VCaP (cell line): Measurements from ENCODE around the gene PTPRD.

ENCODE experiments used
- H3K27ac ChIP-seq: fragments of 450-650 bp; 2 replicates; pipeline ENCODE4 v1.5.1; 2017
- CTCF ChIP-seq: fragments of 450-650 bp; conservative IDR thresholded peaks from 2 replicates; pipeline ENCODE4 v1.5.1; 2017; ENCODE audit warnings: mild to moderate bottlenecking, moderate library complexity

Gene PTPRD

GRCh38 chr9:8693464-8693863 is 1919.3 kb downstream of the PTPRD start:
- no peak overlapping the region for H3K27ac ChIP-seq

GRCh38 chr9:8686516-8686915 is 1926.3 kb downstream of the PTPRD start:
- TF ChIP-seq CTCF, result no peak
- H3K27ac ChIP-seq, result no peak overlapping the region

More at GRCh38 chr9:8693464-8693863, 1919.3 kb downstream of the PTPRD start:
- no peak for TF ChIP-seq CTCF

GRCh38 chr9:8685825-8686224 is 1927.0 kb downstream of the PTPRD start:
- no peak for TF ChIP-seq CTCF
- no peak overlapping the region for H3K27ac ChIP-seq

GRCh38 chr9:8684978-8685708 is 1927.7 kb downstream of the PTPRD start:
- TF ChIP-seq CTCF, result no peak
- H3K27ac ChIP-seq, result no peak overlapping the region

GRCh38 chr9:8683496-8683895 is 1929.3 kb downstream of the PTPRD start:
- no peak overlapping the region for H3K27ac ChIP-seq

GRCh38 chr9:8680658-8681057 is 1932.1 kb downstream of the PTPRD start:
- H3K27ac ChIP-seq, result no peak overlapping the region
- no peak for TF ChIP-seq CTCF

More at GRCh38 chr9:8683496-8683895, 1929.3 kb downstream of the PTPRD start:
- TF ChIP-seq CTCF, result no peak

- no peak for TF ChIP-seq CTCF
Measured at GRCh38 chr9:8680157-8680556, 1932.6 kb downstream of the PTPRD start.

More at GRCh38 chr9:8680157-8680556, 1932.6 kb downstream of the PTPRD start:
- no peak overlapping the region for H3K27ac ChIP-seq
